Neural crest cell (in vitro differentiated cells): ENCODE data around the gene APOH. TPM values are rescaled to one million over a fixed set of nuclear protein-coding genes. Genes with fewer than 3 reads are reported as not detected.
A peak's percentile ranks its signal among the peaks of the same experiment; 100 is the strongest.

ENCODE experiments used
- DNase-seq: peaks from one replicate; pipeline ENCODE4 v3.0.0; 2021; ENCODE audit warnings: low read depth, mixed read lengths, low spot score
- H3K27ac Mint-ChIP-seq: one replicate; pipeline ENCODE4 v1.8.0; 2021; ENCODE audit warnings: mild to moderate bottlenecking, mixed read lengths; ENCODE audit not compliant: unreplicated experiment
- H3K27me3 Mint-ChIP-seq: 2 replicates; pipeline ENCODE4 v1.8.0; 2021; ENCODE audit warnings: low read depth, mild to moderate bottlenecking, mixed read lengths
- H3K36me3 Mint-ChIP-seq: 2 replicates; pipeline ENCODE4 v1.8.0; 2021; ENCODE audit warnings: low read depth, mild to moderate bottlenecking, mixed read lengths
- H3K4me1 Mint-ChIP-seq: 2 replicates; pipeline ENCODE4 v1.8.0; 2021; ENCODE audit warnings: mixed read lengths
- H3K4me3 Mint-ChIP-seq: one replicate; pipeline ENCODE4 v1.8.0; 2021; ENCODE audit warnings: mild to moderate bottlenecking, mixed read lengths
- H3K9me3 Mint-ChIP-seq: 2 replicates; pipeline ENCODE4 v1.8.0; 2021; ENCODE audit warnings: mixed read lengths
- total RNA-seq: library from RNA; stranded (reverse); gene quantifications from 2 replicates; pipeline ENCODE4 v1.2.1, GENCODE V29; 2021
- TF ChIP-seq, protein P1 (sequence below): fragments of 200-600 bp; sonication (generic); conservative IDR thresholded peaks from 2 replicates; pipeline ENCODE4 v1.5.0; 2021; ENCODE audit warnings: antibody characterized with exemption, mild to moderate bottlenecking

Gene APOH
- total RNA-seq, 1 donor from 2014 or later: not detected

DNA sequence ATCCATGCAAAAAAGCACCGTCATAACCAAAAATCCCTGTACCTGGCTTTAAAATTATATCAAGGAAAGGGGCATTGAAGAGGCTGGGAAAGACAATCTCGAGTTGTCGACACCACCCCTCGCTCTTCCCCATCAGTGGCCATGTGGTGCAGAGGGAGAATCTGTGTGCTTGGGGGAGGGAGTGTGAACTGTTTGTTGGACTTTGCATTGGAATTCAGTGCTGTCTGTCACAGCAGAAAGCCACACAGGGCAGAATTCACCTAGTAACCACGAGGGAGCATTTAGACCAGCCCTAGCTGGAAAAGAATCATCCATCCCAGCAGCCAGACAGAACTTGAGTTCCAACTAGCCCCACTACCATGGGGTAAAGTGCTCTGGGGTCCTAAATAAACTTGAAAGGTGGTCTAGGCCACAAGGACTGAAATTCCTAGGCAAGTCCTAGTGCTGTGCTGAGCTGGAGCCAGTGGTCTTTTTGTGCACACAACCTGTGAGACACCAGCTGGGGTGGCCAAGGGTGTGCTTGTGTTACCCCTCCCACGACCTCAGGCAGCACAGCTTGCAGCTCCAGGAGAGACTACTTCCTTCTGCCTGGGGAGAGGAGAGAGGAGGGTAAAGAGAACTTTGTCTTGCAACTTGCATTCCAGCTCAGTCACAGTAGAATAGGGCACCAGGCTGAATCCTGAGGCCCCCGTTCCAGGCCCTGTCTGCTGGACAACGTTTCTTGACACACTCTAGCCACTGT lies 25.8 kb downstream of the APOH start:
- H3K9me3 Mint-ChIP-seq: peaks cover 15% of the 10 kb centered on the region
- H3K27ac Mint-ChIP-seq: peak overlapping the region; percentile 87
- H3K4me1 Mint-ChIP-seq: peaks cover 14% of the 10 kb centered on the region
- no peaks in the 10 kb centered on the region for H3K27me3 Mint-ChIP-seq
- TF ChIP-seq, protein P1, sequence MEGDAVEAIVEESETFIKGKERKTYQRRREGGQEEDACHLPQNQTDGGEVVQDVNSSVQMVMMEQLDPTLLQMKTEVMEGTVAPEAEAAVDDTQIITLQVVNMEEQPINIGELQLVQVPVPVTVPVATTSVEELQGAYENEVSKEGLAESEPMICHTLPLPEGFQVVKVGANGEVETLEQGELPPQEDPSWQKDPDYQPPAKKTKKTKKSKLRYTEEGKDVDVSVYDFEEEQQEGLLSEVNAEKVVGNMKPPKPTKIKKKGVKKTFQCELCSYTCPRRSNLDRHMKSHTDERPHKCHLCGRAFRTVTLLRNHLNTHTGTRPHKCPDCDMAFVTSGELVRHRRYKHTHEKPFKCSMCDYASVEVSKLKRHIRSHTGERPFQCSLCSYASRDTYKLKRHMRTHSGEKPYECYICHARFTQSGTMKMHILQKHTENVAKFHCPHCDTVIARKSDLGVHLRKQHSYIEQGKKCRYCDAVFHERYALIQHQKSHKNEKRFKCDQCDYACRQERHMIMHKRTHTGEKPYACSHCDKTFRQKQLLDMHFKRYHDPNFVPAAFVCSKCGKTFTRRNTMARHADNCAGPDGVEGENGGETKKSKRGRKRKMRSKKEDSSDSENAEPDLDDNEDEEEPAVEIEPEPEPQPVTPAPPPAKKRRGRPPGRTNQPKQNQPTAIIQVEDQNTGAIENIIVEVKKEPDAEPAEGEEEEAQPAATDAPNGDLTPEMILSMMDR: no peak
- no peak for DNase-seq
- peaks cover 2% of the 10 kb centered on the region for H3K36me3 Mint-ChIP-seq
- H3K4me3 Mint-ChIP-seq: no peak overlapping the region

DNA sequence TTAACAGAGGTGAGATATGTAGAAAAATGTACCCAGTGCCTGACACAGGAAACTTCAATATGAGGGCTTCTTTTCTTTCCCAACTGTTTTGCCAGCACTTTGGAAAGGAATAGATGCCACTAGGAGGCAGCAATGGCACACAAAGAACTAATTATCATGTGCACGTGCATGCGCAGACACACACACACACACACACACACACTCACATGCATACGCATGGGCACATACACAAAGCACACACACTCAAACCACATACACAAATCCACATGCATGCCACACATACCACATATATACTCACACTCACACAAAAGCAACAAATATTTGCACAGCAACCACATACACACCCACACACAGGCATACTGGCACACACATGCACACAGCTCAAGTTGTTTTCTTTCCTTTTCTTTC lies 28.5 kb downstream of the APOH start:
- no peaks in the 10 kb centered on the region for H3K27me3 Mint-ChIP-seq
- peak; percentile 63 for DNase-seq

DNA sequence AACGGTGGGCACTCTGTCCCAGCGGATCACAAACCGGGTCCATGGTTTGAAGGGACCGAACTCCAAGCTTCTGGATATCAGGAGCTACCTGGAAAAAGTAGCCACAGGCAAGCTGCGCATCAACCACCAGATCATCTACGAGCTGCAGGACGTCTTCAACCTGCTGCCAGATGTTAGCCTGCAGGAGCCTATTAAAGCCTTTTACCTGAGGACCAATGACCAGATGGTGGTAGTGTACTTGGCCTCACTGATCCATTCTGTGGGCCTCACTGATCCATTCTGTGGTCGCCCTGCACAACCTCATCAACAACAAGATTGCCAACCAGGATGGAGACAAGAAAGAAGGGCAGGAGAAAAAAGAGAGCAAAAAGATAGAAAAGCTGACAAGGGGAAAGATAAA lies 31.0 kb downstream of the APOH start:
- Mint-ChIP-seq H3K9me3 (peaks cover 3% of the 10 kb centered on the region), H3K4me1 (peaks cover 10% of the 10 kb centered on the region), H3K27ac (no peak overlapping the region), H3K4me3 (no peak overlapping the region), H3K36me3 (no peaks in the 10 kb centered on the region), H3K27me3 (no peaks in the 10 kb centered on the region)
- TF ChIP-seq, protein P1: no peak
- no peak for DNase-seq

More for the DNA sequence above, 28.5 kb downstream of the APOH start:
- Mint-ChIP-seq H3K4me1 (peaks cover 14% of the 10 kb centered on the region), H3K9me3 (peaks cover 7% of the 10 kb centered on the region), H3K36me3 (no peaks in the 10 kb centered on the region), H3K4me3 (peak overlapping the region; percentile 1), H3K27ac (peak overlapping the region; percentile 69)
- TF ChIP-seq, protein P1: peak; percentile 70

DNA sequence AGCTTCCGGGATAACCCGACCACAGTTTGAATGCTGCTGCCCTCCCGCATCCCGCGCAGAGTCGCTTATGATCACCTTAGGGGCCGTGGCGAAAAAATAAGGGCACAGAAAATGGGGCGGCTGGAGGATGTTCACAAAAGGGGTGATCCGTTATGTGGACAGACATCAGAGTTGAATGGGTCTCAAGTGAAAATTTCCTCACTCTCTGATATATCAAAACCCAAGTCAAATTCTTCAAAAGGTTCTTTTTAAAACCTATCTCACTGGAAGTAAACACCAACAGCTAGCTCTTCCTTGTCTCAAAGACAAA lies 36.9 kb downstream of the APOH start:
- peak overlapping the region; percentile 89 for H3K4me3 Mint-ChIP-seq
- TF ChIP-seq, protein P1: no peak
- H3K4me1 Mint-ChIP-seq: peaks cover 20% of the 10 kb centered on the region
- no peaks in the 10 kb centered on the region for H3K27me3 Mint-ChIP-seq
- DNase-seq: no peak
- H3K36me3 Mint-ChIP-seq: peaks cover 3% of the 10 kb centered on the region
- peak overlapping the region; percentile 89 for H3K27ac Mint-ChIP-seq
- no peaks in the 10 kb centered on the region for H3K9me3 Mint-ChIP-seq

DNA sequence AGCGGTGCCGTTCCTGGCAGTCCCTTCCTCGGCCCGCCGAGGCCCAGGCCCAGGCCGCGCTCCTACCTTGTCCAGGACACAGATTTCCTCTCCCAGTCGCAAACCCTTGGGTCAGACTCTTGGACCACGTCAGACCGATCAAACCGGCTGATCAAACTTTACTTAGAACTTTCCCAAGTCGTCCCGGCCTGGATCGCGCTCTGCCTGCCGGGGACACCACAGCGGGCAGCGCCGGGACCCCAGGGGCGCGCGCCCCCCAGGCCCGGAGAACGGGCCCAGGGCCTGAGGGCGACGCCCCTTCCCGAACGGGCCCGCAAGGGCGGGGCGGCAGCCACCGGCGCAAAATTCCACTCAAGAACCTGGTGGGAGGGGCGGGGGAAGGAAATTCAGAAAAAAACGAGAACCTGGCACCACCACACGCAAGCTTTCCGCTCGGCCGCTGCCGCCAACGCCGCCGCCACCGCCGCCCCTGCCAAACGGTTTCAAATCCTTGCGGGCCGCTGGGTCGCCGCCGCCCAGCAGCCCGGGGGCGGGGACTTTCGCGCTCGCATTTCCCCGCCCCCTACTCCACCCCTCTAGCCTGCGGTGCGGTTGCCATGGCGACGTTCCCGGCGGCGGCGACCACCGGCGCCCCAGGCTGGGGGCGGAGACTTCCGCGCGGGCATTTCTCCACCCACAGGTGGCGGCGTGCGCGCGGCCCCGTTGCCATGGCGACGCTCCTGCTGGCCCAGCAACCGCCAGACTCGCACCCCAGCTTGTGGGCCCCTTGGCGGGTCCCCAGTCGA lies 37.4 kb downstream of the APOH start, which contains the start of gene CEP112:
TSS of gene CEP112 (minus strand) at position 541 of the 785 bp plus-strand sequence.
- Mint-ChIP-seq H3K4me1 (peaks cover 20% of the 10 kb centered on the region), H3K36me3 (peaks cover 3% of the 10 kb centered on the region), H3K27me3 (no peaks in the 10 kb centered on the region), H3K27ac (peak within 1 kb of the TSS; percentile 89), H3K4me3 (peak within 1 kb of the TSS; percentile 93), H3K9me3 (no peaks in the 10 kb centered on the region)
- TF ChIP-seq, protein P1: no peak
- DNase-seq: peak; percentile 90
